COLO668 (cell line): ENCODE data around the gene ELK4.
"Not testable (repeated sequence)": the region's sequence is repeated elsewhere in the genome, so short reads cannot be mapped to it uniquely, and the experiment has no call there.

Experiments used
- DNase-seq: peaks from one replicate; lab custom pipeline; 2025; ENCODE audit not compliant: unreplicated experiment; lab: John Stamatoyannopoulos, UW

ELK4 gene

DNA sequence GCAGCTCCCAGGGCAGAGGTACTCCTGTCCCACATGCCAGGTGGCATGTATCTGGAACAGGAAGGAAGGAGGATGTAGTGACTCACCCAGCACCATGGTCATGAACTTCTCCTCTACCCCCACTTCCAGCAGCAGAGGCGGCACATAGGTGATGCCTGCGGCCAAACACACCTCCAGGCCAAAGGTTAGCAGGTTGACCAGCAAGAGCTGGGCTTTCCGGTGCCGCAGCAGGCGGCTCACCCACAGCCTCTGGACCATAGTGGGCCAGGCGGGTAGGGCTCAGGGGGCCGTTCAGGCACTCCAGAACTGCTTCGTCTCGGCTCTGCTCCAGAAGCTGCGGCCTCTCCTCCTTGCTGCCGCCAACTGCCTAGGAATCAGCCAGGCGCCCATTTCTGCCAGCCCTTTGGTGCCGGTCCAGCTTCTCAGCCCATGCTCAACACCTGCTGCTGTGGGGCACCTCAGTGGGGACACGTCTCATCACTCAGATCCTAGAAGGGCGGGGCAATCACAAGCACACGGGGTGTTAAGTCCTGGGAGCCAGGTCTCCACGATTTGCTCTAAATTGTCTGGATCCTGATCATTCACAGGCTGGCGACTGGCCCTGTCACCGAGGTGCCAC, 32.7 kb upstream of the ELK4 start:
- DNase-seq, result no peak

DNA sequence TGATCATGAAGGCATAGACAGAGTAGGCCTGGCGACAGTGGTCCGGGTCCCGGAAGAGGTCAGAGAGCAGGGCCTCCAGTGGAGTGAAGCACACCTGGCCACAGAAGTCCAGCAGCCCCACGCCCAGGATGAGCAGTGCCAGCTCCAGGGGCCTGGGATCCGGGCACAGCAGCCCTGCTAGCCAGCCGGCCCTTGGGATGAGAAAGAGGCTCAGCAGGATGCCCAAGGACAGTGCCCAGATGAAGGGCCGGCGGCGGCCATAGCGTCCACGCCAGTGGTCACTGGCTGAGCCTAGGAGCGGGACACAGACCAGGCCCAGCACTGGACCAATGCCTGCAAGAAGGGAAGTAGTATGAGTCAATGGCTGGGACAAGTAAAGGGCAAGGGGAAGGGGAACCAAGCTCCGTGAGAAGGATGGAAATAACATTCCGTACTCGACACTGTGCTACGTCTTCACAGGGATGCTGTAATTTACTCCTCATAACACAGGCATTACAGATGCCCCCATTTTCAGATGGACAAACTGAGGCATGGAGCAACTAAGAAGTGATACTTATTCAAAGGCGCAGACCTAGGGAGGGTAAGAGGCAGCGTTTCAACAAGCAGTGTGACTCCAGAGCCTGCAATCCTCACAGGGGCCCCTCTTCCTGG, 31.6 kb upstream of the ELK4 start:
- no peak for DNase-seq

DNA sequence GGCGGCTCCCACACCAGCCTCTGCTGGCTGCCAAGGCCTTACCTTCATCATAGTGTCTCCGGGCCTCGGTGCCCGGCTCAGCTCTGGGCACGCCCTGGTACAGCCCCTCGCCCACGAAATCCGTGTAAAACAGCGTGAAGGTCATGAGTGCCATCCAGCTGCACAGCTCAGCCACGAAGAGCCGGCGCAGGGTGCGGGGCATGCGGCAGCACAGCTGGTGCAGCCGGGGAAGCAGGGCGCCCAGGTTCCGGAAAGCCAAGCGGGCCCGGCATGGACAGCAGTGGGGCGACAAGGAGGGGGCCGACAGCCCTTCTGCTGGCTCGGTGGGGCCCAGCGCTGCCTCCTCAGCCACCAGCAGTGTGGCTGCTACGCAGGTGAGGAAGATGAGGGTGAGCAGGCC, 31.0 kb upstream of the ELK4 start:
- no peak for DNase-seq

DNA sequence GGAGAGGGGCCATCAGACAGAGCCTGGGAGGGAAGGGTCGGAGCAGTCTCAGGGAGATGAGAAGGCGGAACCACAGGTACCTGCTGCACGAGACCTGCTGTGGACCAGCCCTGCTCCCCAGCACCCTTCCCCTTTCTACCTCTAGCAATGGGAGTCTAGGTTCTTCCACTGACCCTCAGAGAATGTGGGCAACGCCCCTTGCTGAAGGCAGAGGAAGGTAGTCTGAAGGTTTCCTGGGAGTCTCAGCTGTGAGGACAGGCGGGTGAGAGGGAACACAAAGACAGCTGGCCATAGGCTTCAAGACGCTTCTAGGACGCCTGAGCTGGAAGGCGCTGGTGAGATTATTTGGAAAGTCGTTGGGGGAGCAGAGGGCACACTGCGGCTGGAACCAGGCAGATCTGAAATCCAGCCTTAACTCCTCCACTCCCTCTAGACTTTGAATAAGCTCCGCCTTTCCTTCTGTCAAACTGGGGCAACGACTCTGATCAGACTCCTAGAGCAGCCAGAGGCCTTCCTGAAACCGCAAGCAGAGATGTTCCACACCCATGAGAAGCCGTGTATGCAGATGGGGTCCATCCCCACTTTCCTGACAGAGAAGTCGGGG, 30.4 kb upstream of the ELK4 start:
- DNase-seq, result no peak

DNA sequence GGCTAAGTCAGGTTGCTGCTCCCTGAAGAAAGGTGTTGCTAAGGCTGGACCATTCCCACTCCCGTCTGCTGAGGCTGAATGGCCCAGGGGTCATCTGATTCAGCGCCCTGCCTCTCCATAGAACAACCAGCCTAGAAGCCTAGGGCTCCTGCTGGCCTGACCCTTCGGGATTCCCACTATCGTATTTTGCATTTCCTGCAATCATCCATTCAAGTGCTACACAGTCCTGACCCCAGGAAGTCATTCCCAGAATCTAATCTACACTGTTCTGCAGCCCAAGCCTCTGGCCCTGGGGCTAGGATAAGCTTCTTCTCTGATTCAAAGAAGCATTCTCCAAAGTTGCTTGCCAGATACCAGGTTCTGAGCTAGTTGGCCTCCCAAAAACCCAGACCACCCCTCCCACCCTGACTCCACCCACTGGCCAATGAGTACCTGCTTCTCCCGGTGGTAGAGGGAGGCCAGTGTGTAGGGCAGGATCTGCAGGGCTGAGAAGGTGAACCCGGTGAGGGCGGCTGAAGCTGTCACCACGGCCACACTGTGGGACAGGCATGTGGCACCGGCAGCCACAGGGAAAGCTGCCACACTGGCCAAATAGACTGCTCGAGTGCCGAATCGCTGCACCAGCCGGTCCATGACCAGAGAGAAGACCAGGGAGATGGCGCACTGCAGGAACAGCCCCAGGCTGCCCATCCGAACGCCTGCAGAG, 29.8 kb upstream of the ELK4 start:
- DNase-seq, result no peak

DNA sequence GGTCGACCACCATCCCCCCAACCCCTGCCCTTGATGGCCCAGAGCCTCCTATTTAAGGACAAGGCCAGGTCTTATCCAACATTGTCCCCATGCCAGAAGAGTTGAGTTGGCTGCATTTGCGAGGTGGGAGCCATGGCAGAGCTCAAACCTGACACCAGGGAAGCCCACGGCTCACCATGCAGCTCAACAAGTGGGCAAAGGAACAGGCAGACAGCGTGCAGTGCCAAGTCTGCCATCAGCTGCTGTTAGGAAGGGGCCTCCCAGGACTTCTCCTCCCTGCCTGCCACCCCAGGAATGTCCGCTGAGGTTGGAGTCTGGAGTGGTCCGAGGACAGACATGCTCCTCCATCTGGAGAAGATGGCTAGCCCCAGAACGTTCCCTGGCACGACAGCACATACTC, 28.6 kb upstream of the ELK4 start:
- no peak for DNase-seq

DNA sequence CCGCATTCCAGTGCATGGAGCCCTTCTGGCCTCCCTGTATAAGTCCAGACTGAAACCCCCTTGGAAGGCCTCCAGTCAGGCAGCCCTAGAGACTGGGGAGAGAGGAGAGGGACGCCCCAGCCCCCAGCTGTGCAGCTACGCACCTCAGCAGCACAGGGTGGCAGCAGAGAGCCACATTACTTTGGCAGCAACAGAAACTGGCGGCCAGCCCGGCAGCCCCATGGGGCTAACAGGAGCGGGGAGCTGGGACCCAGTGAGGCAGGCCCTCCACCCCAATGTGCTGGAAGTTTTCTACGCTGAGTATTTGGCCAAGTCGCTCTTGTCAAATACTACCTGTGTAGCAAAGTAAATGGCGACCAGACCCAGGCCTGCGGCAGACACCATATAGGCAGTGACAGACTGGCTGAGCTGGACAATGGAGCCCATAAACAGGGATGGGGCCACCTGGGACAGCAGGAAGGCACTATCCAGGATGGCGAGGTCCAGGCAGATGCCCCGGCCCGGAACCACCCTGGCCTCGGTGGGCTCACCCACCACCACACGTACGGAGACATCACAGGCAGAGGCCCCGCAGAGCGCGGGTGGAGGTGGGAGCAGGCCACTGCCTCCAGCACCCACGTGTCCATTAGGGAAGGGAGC, 27.3 kb upstream of the ELK4 start:
- peak; percentile 80 for DNase-seq

DNA sequence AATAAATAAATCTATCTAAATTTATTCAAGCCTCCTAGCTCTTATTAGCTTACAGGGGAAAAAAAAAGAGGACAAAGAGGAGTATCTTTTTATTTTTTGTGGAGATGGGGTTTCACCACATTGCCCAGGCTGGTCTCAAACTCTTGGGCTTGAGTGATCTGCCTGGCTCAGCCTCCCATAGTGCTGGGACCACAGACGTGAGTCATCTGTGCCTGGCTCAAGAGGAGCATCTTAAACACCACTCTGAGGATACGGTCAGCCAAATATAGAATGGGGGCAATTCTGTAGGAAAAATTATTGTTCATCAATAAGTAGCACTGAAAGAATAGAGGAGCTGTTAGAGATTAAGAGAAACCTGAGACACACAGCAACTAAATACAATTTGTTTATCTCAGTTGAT, 24.4 kb upstream of the ELK4 start:
- no peak for DNase-seq

DNA sequence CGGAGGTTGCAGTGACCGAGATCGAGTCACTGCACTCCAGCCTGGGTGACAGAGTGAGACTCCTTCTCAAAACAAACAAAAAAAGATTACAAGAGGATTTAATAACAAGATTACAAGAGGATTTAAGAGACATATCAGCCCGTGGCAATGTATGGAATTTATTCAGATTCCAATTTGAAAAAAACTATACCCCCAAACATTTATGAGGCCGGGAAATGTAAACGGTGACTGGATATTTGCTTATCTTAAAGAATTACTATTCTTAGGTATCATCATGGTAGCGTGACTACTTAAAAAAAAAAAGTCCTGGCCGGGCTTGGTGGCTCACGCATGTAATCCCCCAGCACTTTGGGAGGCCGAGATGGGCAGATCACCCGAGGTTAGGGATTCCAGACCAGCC, 21.2 kb upstream of the ELK4 start:
- no peak for DNase-seq

DNA sequence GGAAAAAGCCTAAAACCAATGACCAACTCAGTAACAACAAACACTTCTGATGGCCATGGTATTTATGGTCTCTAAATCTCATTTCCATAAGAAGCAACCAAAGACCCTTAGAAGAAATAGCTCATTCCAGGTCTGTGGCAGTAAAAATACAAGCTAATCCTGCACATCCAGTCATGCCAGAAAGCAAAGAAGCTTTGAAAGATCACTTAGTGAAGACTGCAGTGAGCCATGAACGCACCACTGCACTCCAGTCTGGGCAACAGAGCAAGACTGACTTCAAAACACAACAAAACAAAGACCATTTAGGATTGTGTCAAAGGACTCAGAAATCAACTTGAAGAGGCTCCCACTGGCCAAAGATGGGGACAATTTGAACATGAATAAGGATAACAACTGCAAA, 18.4 kb upstream of the ELK4 start:
- no peak for DNase-seq

DNA sequence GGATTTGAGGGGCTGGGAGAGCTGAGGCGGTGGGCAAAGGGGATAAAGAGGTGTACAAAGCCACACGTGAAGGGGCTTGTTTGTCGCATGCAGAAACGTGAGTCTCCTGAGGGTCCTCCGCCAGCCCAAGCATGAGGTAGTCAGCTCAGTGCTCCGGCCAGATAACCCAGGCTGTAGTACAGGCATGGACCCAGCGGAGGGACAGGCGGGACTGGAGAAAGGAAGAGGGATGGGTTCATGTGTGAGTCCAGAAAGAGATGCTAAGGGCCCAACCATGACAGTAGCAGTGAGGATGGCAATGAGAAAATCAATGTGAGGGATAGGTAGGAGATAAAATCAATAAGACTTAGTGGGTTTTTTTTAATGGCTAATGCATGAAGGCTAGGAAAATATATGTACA, 13.7 kb upstream of the ELK4 start:
- DNase-seq, result no peak

DNA sequence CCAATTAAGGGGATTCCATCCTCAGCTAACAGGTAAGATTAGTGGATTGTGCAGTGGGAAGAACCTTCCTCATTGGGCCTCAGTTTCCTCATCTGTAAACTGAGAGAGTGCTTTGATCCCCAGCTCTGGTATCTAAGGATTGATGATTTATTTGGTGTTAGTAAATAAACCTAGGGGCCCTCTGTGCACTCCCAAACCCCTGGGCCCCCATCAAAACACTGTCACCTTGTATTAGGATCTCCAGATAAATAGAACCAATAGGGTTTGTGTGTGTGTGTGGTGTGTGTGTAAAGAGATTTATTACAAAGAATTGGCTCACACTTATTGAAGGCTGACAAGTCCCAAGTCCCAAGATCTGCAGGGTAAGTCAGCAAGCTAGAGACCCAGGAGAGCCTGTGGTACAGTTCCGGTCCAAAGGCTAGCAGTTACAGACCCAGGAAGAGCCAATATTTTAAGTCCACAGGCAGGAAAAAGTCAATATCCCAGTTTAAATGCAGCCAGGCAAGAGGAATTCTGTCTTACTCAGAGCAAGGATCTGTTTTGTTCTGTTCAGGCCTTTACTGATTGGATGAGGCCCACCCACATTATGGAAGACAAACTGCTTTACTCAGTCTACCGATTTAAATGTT, 11.0 kb upstream of the ELK4 start:
- DNase-seq, result no peak

DNA sequence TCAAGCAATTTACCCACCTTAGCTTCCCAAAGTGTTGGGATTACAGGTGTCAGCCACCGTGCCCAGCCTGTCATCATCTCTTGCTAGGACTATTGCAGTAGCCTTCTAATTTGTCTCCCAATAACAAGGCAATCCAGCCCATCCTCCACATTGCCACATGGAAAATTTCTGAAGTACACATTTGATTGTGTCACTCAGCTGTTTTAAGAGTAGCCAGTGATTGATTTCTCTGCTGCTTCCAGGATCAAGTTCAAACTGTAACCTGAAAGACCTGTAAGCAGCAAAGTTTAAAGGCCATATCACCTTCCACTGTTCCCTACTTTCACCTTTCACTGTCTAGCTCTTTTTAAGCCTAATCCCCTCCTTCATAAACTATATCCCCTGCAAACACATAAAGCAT, 7.8 kb upstream of the ELK4 start:
- no peak for DNase-seq

DNA sequence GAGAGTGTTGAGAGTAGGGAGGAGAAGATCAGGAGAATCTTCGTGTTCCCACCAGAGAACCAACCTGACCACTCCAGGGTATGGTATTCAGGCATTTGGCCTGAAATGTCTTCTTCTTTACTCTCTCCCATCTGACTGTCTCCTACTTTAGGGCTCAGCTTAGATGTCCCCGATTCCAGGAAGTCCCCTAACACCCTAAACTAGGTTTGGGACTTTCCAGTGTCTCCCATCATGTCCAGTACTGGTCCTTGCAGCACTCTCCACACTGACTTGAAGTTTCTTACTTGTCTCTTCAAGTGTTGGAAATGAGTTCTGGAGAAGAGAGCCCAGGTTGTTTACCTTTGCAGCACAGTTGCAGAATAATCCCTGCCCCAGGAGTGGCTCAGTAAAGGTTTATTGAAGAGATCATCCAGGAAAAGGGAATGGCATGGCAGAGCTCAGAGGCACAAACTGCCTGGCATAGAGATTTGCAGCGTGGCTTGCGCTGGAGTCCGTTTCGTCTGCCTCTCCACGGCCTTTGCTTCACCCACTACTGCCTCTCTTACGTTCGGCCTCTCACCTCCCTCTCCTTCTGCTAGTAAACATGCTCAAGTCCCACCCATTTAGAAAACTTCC, 6.2 kb upstream of the ELK4 start:
- DNase-seq, result no peak

DNA sequence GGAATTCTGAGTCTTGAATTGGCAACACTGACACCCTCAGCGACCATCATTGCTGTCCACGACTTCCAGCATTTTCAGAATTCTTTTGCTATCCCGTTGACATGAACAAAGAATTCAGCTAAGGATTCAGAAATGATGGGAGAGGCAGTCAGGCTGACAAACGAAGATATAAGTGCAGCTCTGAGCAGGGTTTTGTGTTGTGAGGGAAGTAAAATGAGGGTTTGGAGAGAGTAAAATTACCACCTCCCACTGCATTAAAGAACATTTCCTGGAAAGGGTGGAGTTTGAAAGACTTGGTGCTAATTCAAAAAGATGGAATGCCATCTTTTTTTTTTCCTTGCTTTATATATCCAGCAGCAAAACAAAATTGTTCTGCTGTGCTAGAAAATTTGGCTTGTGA, 4.9 kb upstream of the ELK4 start:
- no peak for DNase-seq

DNA sequence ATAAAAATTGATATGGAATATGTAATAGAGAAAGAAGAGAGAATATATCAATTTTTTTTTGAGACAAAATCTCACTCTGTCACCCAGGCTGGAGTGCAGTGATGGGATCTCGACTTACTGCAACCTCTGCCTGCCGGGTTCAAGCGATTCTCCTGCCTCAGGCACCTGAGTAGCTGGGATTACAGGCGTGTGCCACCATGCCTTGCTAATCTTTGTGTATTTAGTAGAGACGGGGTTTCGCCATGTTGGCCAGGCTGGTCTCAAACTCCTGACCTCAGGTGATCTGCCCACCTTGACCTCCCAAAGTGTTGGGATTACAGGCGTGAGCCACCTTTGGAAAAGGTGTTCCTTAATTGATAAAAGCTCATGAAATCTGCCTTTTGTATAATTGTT, 4.3 kb upstream of the ELK4 start:
- not testable (repeated sequence) for DNase-seq

DNA sequence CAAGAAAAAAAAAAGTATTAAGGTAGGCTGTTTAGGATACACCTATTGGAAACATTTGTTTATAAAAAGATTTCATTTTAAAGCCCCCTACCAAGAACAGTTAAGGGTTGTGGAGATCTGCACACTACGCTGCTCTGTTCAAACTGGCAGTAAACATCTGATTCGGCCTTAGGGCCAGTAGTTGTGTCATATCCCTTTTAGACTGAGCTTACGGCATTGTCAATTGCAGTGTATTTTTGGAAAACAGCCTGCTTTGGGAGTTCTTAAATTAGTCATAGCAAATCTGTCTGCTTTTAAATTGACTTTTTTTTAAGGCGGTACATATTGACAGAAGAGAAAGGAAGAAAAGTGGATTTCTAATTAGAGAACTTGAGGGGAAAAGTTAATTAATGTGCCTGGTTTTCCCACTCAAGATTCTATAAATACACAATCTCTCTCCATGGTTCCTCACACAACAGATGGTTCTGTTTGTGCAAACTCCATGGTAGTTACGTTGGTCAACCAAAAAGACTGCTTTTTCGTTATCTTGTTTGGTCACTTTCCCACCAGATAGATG, 1.7 kb upstream of the ELK4 start:
- DNase-seq, result no peak

DNA sequence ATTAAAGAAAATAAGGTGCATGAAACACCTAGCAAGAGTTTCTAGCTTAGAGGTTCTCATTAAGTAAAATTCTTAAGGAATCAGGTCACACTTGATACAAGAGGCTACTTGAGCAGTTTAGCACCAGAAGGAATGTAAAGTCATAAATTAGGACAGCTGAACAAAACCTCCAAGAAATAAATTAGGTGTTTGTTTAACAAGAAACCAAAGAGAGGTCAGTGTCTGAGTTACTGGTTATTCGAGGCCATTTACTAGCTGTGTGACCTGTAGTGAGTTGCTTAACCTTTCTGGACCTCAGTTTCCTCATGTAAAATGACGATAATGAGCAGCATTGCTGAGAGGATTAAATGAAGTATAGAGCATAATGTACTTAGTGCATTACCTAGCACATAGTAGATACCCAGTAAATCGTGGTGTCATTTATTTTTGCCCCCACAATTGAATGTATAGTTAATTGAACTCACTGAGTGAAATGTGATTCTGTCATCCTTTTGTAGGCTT, 908 bp upstream of the ELK4 start:
- DNase-seq, result no peak

DNA sequence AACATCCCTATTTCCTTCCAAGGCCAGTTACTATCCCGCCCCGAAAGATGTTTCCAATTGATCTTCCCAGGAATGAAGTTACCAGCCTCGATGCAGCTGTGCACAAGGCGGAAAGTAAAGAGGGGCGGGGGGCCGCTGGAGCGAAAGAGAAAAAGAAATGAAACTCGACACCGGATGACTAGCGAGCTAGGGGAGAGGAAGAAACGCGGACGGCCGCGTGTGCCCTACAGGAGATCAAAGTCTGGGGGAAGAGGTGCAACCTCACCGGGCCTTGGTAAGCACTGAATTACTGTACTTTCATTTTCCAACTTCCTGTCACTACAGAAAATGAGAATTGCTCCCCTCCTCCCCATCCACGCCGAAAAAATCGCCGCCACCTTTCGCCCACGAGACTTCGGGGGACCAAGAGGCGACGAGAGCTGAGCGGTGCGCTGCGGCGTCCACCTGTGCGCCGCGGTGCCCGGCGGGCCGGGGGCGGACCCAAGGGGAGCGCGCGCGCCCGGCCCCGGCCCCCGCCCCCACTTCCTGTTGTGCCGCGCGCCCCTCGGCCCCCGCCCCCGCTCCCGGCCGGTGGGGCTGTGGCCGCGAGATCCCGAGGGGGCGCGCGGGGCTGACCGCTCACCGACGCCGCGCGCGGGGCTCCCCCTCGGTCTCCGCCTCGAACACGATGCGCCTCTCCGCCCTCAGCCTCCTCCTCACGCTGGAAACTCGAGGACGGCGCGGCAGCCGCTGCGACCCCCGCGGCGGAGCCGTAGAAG, 622 bp downstream of the ELK4 start:
- DNase-seq, result peak; percentile 95

DNA sequence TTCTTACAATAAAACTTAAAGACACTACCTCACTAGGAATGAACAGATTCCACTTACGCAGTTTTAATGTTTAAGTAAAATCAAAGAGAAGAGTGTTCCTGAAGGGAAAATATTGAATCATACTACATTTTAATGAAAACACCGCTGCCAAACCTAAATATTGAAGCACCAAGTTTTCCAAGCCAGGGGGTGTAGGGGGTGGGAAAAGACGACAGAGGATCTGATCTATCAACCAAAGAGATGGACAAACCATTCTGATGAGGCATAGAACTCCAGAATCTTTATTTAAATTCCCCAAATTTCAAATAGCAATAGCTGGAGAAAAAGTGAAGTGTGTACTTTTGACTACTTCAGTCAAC, 1.2 kb downstream of the ELK4 start:
- DNase-seq, result no peak
